B cell (primary cell): ENCODE results near the gene SEMA3E.

ENCODE experiments used
- CTCF ChIP-seq: fragments of 200-600 bp; IDR thresholded peaks from one replicate; pipeline ENCODE4 v1.8.0; 2022; ENCODE audit warnings: antibody characterized with exemption, mild to moderate bottlenecking
- EZH2 ChIP-seq: IDR thresholded peaks from 2 replicates; pipeline ENCODE4 v1.6.1; 2012; ENCODE audit warnings: borderline replicate concordance, low read depth, mild to moderate bottlenecking, moderate library complexity, low read length; ENCODE audit not compliant: insufficient read depth, poor library complexity, severe bottlenecking

- TF ChIP-seq CTCF (no peak), EZH2 (no peak)
These were observed 49.8 kb downstream of the SEMA3E start for GRCh38 chr7:83599131-83599530.
